Right lobe of liver (tissue), 6 donors: ENCODE measurements around the gene ZBTB45. TPM values are rescaled to one million over a fixed set of nuclear protein-coding genes. Genes with fewer than 3 reads are reported as not detected.

ENCODE experiments used
- ATAC-seq, 4 donors: fragments of 200-7000 bp; cut with Tn5 transposase; one replicate each; pipeline ENCODE4 v1.9.1; 2020; ENCODE audit warnings: mild to moderate bottlenecking in 4 of 4, moderate library complexity in 4 of 4
- DNase-seq, 3 donors: peaks; one replicate each; pipeline ENCODE4 v3.0.0-alpha.2; 2020
- H3K27ac ChIP-seq, 3 donors: fragments of 200-600 bp; one replicate each; pipeline ENCODE4 v1.8.0; 2022
- H3K27me3 ChIP-seq, 2 donors: fragments of 200-600 bp; one replicate each; pipeline ENCODE4 v1.8.0; 2022
- H3K36me3 ChIP-seq, 4 donors: fragments of 200-600 bp; sonication (generic) in 1 of 4; one replicate each; pipeline versions ENCODE4 v1.5.1 to v1.8.0; 2017 to 2022; ENCODE audit warnings: control low read depth in 1 of 4
- H3K4me1 ChIP-seq, 4 donors: fragments of 200-600 bp; sonication (generic) in 1 of 4; one replicate each; pipeline versions ENCODE4 v1.5.1 to v1.8.0; 2017 to 2022; ENCODE audit warnings: control low read depth in 1 of 4
- H3K4me3 ChIP-seq, 3 donors: fragments of 200-600 bp; one replicate each; pipeline ENCODE4 v1.8.0; 2022
- H3K9me3 ChIP-seq, 4 donors: fragments of 200-600 bp; sonication (generic) in 1 of 4; one replicate each; pipeline versions ENCODE4 v1.5.1 to v1.8.0; 2017 to 2022; ENCODE audit warnings: control low read depth in 1 of 4
- POLR2A ChIP-seq: fragments of 450-650 bp; IDR thresholded peaks from one replicate; pipeline ENCODE4 v1.6.1; 2017; ENCODE audit warnings: antibody characterized with exemption, mild to moderate bottlenecking
- WGBS: methylation state at CpG from one replicate; pipeline ENCODE4 v1.1.6; 2018; ENCODE audit warnings: low coverage, low lambda C conversion rate; ENCODE audit not compliant: insufficient coverage; ENCODE audit errors: missing lambda C conversion rate; 5-methylcytosine and 5-hydroxymethylcytosine counted together
- intact Hi-C, 2 donors: fragments of 100-400 bp; cut with DNase I; formaldehyde crosslinking; loops; one replicate each; pipeline versions ENCODE4 v1.11.2 to v1.14.1; 2022
- total RNA-seq, 6 experiments: library from RNA; depleted of rRNA in 2 of 6; stranded (reverse); fragments of >200 nt in 2 of 6; fragmentation: NEBNext Ultra II Directional in 3 of 6; extraction: Animal tissue kit (Norgen Biotek cat#: 25700) in 3 of 6; gene quantifications; one replicate each; pipeline versions ENCODE4 v1.1.0 to v1.2.4, GENCODE V29; 2016 to 2023
- TF ChIP-seq, protein P1 (sequence below), 4 donors: fragments of 200-600 bp in 3 of 4; fragments of 450-650 bp in 1 of 4; IDR thresholded peaks; one replicate each; pipeline versions ENCODE4 v1.5.1 to v1.8.0; 2016 to 2022; ENCODE audit warnings: antibody characterized with exemption in 4 of 4, mild to moderate bottlenecking in 2 of 4
- donor health status: DM: no; HTN: yes; CAD: no.
- donor health status: DM: no; HTN: no; CAD: no.
- donor health status: DM: no; HTN: no; CAD: no.
- donor health status: DM: no; HTN: yes; CAD: no.
- donor health status: DM: no; HTN: yes; CAD: no.

Gene ZBTB45
- total RNA-seq, 6 experiments from 2014 or later: 3.5 to 4.8 (median 4.3) TPM

DNA sequence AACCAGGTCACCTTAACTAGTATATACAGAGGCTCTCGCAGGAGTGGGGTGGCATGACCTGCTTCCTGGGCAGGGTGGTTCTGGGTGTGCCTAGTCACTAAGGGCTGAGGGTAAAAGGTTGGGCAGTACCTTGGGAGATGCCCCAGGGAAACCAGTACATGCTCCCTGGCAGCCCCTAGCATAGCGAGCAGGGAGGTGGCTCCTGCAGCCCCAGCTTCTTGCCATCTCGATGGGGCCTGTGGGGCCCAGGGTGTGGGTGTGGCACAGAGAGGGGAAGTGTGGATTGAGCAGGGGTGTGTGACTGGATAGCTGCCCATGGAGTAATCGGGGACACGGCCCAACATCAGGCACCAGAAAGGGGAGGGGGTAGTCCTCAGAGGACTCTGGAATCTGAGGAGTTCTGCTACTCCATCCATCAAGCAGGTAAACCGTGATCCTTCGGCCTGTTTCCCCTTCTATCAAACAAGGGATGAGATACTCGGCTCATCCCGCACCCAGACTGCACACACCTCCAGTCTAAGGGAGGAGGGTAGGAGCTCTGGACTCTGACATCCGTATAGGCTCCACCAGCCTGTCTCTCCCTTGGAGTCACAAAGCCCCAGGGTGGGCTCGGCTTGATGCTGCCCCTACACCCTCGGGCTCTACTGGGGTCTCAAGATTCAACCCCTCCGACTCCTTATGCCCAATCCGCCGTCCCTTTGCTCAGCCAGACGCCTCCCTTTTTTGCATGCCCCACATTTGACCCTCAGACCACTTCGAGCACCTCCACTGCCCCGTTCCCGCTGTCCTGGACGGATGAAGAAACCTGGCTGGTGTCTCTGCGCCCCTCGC lies 1.1 kb downstream of the ZBTB45 start:
- peaks cover 0 to 30% (median 14%) of the 10 kb centered on the region in 4 donors for H3K4me1 ChIP-seq
- no peak for ATAC-seq

DNA sequence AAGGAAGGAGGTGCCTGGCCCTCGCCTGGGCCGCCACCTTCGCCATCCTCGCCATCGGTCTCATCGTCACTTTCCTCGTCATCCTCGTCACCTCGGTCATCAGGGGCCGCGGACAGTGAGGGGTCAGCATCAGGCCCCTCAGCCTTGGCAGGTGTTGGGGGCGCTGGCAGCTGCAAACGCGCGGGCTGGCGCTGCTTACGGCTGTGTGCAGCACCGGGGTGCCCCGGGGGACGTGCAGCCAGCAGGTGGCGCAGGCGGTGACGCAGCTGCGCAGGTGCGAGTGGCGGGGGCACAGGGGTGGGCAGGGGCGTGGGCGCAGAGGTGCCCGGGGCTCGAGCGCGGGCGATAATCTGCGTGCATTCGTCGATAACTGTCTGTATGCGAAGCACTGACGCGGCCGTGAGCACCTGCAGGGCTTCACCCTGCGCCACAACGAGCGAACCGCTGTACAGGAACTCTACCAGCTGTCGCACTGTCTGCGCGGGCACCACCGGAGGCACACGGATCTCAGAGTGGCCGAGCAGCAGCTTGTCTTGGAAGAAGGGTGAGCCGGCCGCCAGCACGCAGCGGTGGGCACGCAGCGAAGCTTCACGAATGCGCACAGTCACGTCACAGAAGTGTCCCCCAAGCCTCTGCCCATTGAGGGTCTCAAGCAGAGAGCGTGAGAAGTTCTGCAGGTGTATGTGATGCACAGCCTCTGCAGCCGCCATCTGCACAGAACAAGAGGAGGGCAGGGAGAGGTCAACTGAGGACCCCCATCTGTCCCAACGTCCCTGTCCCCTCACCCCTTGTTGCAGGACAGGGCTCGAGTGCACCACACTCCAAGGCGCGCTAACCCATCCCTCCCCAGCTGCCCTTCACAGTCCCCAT lies 2.4 kb downstream of the ZBTB45 start:
- no peak overlapping the region for H3K27ac ChIP-seq
- intact Hi-C loops: no loop called here
- peaks cover 0 to 8% (median 4%) of the 10 kb centered on the region in 4 donors for H3K36me3 ChIP-seq
- whole genome bisulfite sequencing: 93% methylated on average over 13 of the region's 65 CpGs
- no peak for ATAC-seq
- peaks cover 0 to 43% (median 21%) of the 10 kb centered on the region in 4 donors for H3K4me1 ChIP-seq
- H3K9me3 ChIP-seq: no peaks in the 10 kb centered on the region
- H3K4me3 ChIP-seq: no peak overlapping the region
- TF ChIP-seq POLR2A: no peak
- TF ChIP-seq, protein P1, sequence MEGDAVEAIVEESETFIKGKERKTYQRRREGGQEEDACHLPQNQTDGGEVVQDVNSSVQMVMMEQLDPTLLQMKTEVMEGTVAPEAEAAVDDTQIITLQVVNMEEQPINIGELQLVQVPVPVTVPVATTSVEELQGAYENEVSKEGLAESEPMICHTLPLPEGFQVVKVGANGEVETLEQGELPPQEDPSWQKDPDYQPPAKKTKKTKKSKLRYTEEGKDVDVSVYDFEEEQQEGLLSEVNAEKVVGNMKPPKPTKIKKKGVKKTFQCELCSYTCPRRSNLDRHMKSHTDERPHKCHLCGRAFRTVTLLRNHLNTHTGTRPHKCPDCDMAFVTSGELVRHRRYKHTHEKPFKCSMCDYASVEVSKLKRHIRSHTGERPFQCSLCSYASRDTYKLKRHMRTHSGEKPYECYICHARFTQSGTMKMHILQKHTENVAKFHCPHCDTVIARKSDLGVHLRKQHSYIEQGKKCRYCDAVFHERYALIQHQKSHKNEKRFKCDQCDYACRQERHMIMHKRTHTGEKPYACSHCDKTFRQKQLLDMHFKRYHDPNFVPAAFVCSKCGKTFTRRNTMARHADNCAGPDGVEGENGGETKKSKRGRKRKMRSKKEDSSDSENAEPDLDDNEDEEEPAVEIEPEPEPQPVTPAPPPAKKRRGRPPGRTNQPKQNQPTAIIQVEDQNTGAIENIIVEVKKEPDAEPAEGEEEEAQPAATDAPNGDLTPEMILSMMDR (IDR thresholded peaks at IDR 0.05): no peak
- peak in 1 of 3 donors; percentile 54 for DNase-seq
- H3K27me3 ChIP-seq: no peaks in the 10 kb centered on the region

More for the DNA sequence above, 1.1 kb downstream of the ZBTB45 start:
- intact Hi-C loops: no loop called here
- peak overlapping the region; percentile 68 to 94 (median 84) for H3K4me3 ChIP-seq
- no peaks in the 10 kb centered on the region for H3K27me3 ChIP-seq
- no peaks in the 10 kb centered on the region for H3K9me3 ChIP-seq
- peaks cover 0 to 8% (median 4%) of the 10 kb centered on the region in 4 donors for H3K36me3 ChIP-seq
- DNase-seq: no peak
- peak overlapping the region; percentile 76 to 91 (median 82) for H3K27ac ChIP-seq
- 3% methylated on average over 13 of the region's 22 CpGs for WGBS
- TF ChIP-seq, protein P1 (IDR thresholded peaks at IDR 0.05): peak in 1 of 4 donors; percentile 55
- TF ChIP-seq POLR2A: no peak

DNA sequence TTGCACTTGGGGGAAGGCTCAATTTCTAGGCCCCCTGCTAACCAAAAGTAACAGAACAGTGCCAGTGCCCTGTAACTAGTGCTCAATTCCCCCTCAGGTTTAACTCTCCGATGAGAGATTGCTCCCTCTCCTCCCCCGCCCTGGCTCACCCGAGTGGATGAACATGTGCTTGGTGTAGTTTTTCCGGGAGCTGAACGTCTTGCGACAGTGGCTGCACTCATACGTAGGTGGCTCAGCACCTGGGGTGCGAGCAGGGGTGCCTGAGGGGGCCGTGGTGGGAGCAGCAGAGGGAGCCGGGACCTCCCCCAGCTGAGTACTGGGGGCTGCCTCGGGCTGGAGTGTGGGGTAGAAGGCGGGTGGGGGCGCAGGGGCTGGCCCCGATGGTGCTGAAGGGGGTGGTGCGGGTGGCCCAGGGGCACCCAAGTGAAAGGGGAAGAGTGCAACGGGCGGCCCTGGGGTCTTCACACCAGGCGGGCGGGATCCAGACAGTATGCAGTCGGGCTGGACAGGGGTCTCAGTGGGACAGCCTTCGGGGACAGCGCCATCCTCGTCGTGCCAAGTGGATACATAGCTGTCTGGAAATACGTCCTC lies 3.3 kb downstream of the ZBTB45 start:
- no peak for DNase-seq
- TF ChIP-seq POLR2A: no peak
- TF ChIP-seq, protein P1 (IDR thresholded peaks at IDR 0.05): no peak
- Histone ChIP-seq H3K27ac (no peak overlapping the region), H3K36me3 (peaks cover 0 to 8% (median 4%) of the 10 kb centered on the region in 4 donors), H3K4me1 (peaks cover 0 to 45% (median 21%) of the 10 kb centered on the region in 4 donors), H3K27me3 (no peaks in the 10 kb centered on the region), H3K9me3 (no peaks in the 10 kb centered on the region), H3K4me3 (no peak overlapping the region)
- intact Hi-C loops: no loop called here
- WGBS: 65% methylated on average over 3 of the region's 25 CpGs
- no peak for ATAC-seq

DNA sequence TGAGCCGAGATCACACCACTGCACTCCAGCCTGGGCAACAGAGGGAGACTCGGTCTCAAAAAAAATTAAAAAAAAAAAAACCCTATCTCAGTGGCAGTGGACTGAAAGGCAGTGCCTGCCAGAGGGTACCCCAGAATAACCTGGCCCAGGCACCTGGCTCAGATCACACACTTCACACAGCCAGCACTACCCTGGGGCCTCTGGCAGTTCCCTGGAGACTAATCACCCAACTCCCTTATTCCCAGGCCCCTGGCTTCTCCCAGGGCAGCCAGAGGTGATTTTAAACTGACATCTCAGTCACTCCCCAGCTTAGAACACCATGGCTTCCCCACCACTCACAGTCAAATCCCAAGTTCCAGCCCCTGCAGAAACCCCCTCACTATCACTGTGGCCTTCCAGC lies 4.4 kb downstream of the ZBTB45 start:
- Histone ChIP-seq H3K36me3 (peaks cover 0 to 8% (median 4%) of the 10 kb centered on the region in 4 donors), H3K27ac (no peak overlapping the region), H3K9me3 (no peaks in the 10 kb centered on the region), H3K27me3 (no peaks in the 10 kb centered on the region), H3K4me3 (no peak overlapping the region), H3K4me1 (peaks cover 0 to 40% (median 19%) of the 10 kb centered on the region in 4 donors)
- no peak for TF ChIP-seq POLR2A
- TF ChIP-seq, protein P1 (IDR thresholded peaks at IDR 0.05): no peak
- ATAC-seq (no peak), DNase-seq (no peak)
- intact Hi-C loops: no loop called here
- no CpG with 5 or more reads among the region's 2 CpGs for WGBS
